Lower leg skin (tissue), 4 donors: ENCODE data around the gene TNS3. TPM values are rescaled to one million over a fixed set of nuclear protein-coding genes. Genes with fewer than 3 reads are reported as not detected.

Source experiments
- DNase-seq, 2 donors: peaks; one replicate each; pipeline ENCODE4 v3.0.0-alpha.2; 2019; ENCODE audit warnings: low spot score in 2 of 2
- H3K4me3 ChIP-seq: fragments of 200-600 bp; sonication (generic); 2 replicates; pipeline ENCODE4 v1.5.1; 2017; ENCODE audit warnings: mild to moderate bottlenecking, low read depth; ENCODE audit not compliant: poor library complexity, severe bottlenecking
- CTCF ChIP-seq, 3 donors: fragments of 450-650 bp; IDR thresholded peaks; one replicate each; pipeline ENCODE4 v1.5.1; 2016; ENCODE audit warnings: antibody characterized with exemption in 3 of 3, mild to moderate bottlenecking in 3 of 3, moderate library complexity in 2 of 3
- POLR2A ChIP-seq, 2 donors: fragments of 450-650 bp; IDR thresholded peaks; one replicate each; pipeline ENCODE4 v1.6.1; 2016 to 2017; ENCODE audit warnings: antibody characterized with exemption in 2 of 2, mild to moderate bottlenecking in 1 of 2, moderate library complexity in 1 of 2
- WGBS, 2 donors: methylation state at CpG; one replicate each; pipeline ENCODE4 v1.1.5; 2018; 5-methylcytosine and 5-hydroxymethylcytosine counted together
- intact Hi-C: fragments of 100-400 bp; cut with DNase I; formaldehyde crosslinking; loops from one replicate; pipeline ENCODE4 v1.15.0; 2023; ENCODE audit warnings: low total_unique reads
- total RNA-seq, 4 donors: library from RNA; depleted of rRNA; stranded (reverse); fragments of >200 nt; gene quantifications; one replicate each; pipeline ENCODE4 v1.1.0, GENCODE V29; 2016

TNS3 gene
- total RNA-seq, 4 donors from 2014 or later = 19.5 to 33.9 (median 25.5) TPM

- intact Hi-C loops = no loop called here
- 42 to 62% methylated on average over 13 of the region's 13 CpGs for WGBS, 2 donors
- TF ChIP-seq POLR2A (IDR thresholded peaks at IDR 0.05) (no peak), CTCF (IDR thresholded peaks at IDR 0.05) (no peak)
- H3K4me3 ChIP-seq = no peak overlapping the region
- no peak for DNase-seq
Observed at GRCh38 chr7:47576031-47576865, 5.7 kb downstream of the TNS3 start.

GRCh38 chr7:47574482-47575329 lies 7.2 kb downstream of the TNS3 start:
- intact Hi-C loops = no loop called here
- H3K4me3 ChIP-seq = no peak overlapping the region

GRCh38 chr7:47573758-47574481 lies 8.0 kb downstream of the TNS3 start:
- DNase-seq = no peak
- WGBS, 2 donors = 23 to 29% methylated on average over 11 of the region's 11 CpGs
- intact Hi-C loops = no loop called here
- no peak overlapping the region for H3K4me3 ChIP-seq
- TF ChIP-seq CTCF (IDR thresholded peaks at IDR 0.05) (no peak), POLR2A (IDR thresholded peaks at IDR 0.05) (no peak)

More at GRCh38 chr7:47574482-47575329, 7.2 kb downstream of the TNS3 start:
- DNase-seq = no peak
- TF ChIP-seq POLR2A (IDR thresholded peaks at IDR 0.05) (no peak), CTCF (IDR thresholded peaks at IDR 0.05) (no peak)
- WGBS, 2 donors = 55 to 68% methylated on average over 11 of the region's 11 CpGs

GRCh38 chr7:47572939-47573757 lies 8.8 kb downstream of the TNS3 start:
- DNase-seq = no peak
- 72 to 75% methylated on average over 18 to 19 of the region's 19 CpGs for WGBS, 2 donors
- H3K4me3 ChIP-seq = no peak overlapping the region
- no peak for TF ChIP-seq POLR2A (IDR thresholded peaks at IDR 0.05)
- TF ChIP-seq CTCF (IDR thresholded peaks at IDR 0.05) = no peak
- intact Hi-C loops = no loop called here

- DNase-seq = peak in 1 of 2 donors; percentile 92
- WGBS, 2 donors = 26 to 27% methylated on average over 14 of the region's 14 CpGs
- TF ChIP-seq POLR2A (IDR thresholded peaks at IDR 0.05) (no peak), CTCF (IDR thresholded peaks at IDR 0.05) (no peak)
- H3K4me3 ChIP-seq = no peak overlapping the region
- intact Hi-C loops = no loop called here
Observed at GRCh38 chr7:47572094-47572445, 9.8 kb downstream of the TNS3 start.
